NCI-H345 treated with DMSO at 0.1 percent for 48 hours (cell line): ENCODE data around the gene PI3.
"Not testable (repeated sequence)": the region's sequence is repeated elsewhere in the genome, so short reads cannot be mapped to it uniquely, and the experiment has no call there.

ENCODE experiments used
- DNase-seq: peaks from one replicate; lab custom pipeline; 2025; ENCODE audit not compliant: unreplicated experiment; lab: John Stamatoyannopoulos, UW

The PI3 gene

GRCh38 chr20:45174434-45175364 lies at the start of gene PI3:
PI3 (plus strand) TSS chr20:45174902; CDS start chr20:45174923, 21 bp downstream.
- no peak for DNase-seq

GRCh38 chr20:45128099-45128498 lies 46.6 kb upstream of the PI3 start:
- DNase-seq: no peak

GRCh38 chr20:45136911-45137310 lies 37.8 kb upstream of the PI3 start:
- no peak for DNase-seq

- DNase-seq: no peak
Measured at GRCh38 chr20:45138561-45139300, 36.0 kb upstream of the PI3 start.

- not testable (repeated sequence) for DNase-seq
Measured at GRCh38 chr20:45139733-45140375, 34.8 kb upstream of the PI3 start.

- DNase-seq: no peak
Measured at GRCh38 chr20:45140836-45141235, 33.9 kb upstream of the PI3 start.

- DNase-seq: no peak
Measured at GRCh38 chr20:45149062-45149461, 25.6 kb upstream of the PI3 start.

- no peak for DNase-seq
Measured at GRCh38 chr20:45152405-45152804, 22.3 kb upstream of the PI3 start.

GRCh38 chr20:45153147-45153546 lies 21.6 kb upstream of the PI3 start:
- DNase-seq: no peak

GRCh38 chr20:45153752-45154151 lies 20.9 kb upstream of the PI3 start:
- DNase-seq: no peak

GRCh38 chr20:45154183-45154582 lies 20.5 kb upstream of the PI3 start:
- DNase-seq: no peak

GRCh38 chr20:45154794-45155193 lies 19.9 kb upstream of the PI3 start:
- not testable (repeated sequence) for DNase-seq

- DNase-seq: no peak
Measured at GRCh38 chr20:45156713-45157112, 18.0 kb upstream of the PI3 start.

GRCh38 chr20:45157962-45158361 lies 16.7 kb upstream of the PI3 start:
- no peak for DNase-seq

- no peak for DNase-seq
Measured at GRCh38 chr20:45163083-45163803, 11.5 kb upstream of the PI3 start.

- DNase-seq: no peak
Measured at GRCh38 chr20:45164906-45165305, 9.8 kb upstream of the PI3 start.

GRCh38 chr20:45173522-45173921 lies 1.2 kb upstream of the PI3 start:
- no peak for DNase-seq

GRCh38 chr20:45176526-45177267 lies 2.0 kb downstream of the PI3 start:
- no peak for DNase-seq

- no peak for DNase-seq
Measured at GRCh38 chr20:45179166-45179565, 4.5 kb downstream of the PI3 start.

- DNase-seq: no peak
Measured at GRCh38 chr20:45181639-45182038, 6.9 kb downstream of the PI3 start.
